GM19328 (cell line): ENCODE measurements around the gene SRRM1.
"Not testable (repeated sequence)": the region's sequence is repeated elsewhere in the genome, so short reads cannot be mapped to it uniquely, and the experiment has no call there.

ENCODE experiments used
- ATAC-seq: cut with Tn5 transposase; IDR thresholded peaks from one replicate; pipeline ENCODE4 v1.9.1; 2021; ENCODE audit warnings: mild to moderate bottlenecking, moderate library complexity; ENCODE audit not compliant: unreplicated experiment

Gene SRRM1

DNA sequence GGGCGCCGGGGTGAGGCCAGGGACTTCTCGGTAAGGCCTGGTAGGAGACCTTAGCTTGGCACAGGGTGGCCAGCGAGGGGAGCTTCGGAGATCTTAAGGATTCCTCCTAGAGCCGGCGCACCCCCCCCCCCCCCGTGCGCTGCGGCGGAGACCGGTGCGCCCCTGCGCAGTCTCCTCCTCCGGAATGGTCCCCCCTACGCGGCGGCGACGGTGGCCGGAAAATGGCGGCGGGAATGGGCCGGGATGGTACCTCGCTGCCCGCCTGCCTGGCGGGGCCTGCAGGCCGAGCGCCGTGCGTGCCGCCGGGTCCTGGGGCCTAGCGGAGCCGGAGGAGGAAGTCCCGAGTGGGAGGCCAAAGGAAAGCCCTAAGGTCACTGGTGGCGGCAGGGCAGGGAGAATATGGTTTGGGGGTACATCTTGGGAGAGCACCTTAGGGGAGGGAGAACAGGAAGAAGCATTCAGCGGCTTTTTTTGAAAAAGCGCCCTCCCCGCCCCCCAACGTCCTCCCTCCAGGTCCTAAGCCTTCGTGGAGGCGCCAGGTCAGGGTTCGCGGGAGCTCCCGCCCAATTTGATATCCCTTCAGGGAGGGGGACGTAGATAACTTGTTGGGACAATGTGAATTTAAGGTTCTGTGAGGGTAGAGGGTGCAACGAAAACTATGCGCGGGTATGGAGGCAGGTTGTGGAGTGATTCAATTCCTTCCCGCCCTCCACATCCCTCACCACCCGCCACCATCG is 429 bp downstream of the SRRM1 start:
- ATAC-seq: peak; percentile 14

DNA sequence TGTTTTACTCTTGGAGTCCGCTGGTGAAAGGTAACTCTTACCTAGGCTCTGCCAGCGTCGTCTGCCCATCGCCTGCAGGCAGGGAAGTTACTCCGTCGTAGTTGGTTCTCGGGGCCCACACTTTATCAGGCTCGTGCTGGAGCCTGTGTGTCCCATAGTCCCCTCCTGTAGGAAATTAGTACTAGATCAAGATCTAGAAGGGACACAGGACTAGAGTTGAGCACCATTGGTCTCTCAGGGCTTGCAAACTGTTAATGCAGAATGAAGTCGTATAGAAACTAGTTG is 940 bp downstream of the SRRM1 start:
- ATAC-seq: no peak

DNA sequence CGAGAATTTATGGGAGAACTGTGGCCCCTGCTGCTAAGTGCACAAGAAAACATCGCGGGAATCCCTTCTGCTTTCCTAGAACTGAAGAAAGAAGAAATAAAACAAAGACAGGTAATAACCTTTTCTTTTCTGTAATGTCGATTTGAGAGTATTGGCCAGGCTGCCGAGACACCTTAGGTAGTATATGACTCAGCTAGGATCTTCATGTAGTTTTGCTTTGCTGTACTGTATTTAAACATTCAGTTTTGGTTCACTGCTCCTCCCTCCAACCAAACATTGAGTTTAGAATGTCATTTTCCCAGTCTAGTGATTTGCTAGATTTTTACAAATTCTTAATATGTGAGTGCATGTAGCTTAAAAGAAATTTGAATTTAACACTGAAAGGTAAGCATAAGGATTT is 5.8 kb downstream of the SRRM1 start:
- no peak for ATAC-seq

DNA sequence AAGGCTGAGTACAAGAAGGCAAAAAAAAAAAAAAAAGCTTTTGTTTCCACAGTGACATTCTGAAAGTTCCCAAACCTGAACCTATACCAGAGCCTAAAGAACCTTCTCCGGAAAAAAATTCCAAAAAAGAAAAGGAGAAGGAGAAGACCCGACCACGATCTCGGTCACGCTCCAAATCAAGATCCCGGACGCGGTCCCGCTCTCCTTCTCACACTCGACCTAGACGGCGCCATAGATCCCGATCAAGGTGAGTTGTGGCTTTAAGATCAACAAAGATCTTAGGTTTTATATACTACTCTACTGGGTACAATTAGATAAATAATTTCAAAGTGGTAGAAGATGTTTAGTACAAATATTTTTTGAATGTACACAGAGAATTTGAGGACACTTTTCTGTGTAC is 9.3 kb downstream of the SRRM1 start:
- no peak for ATAC-seq

DNA sequence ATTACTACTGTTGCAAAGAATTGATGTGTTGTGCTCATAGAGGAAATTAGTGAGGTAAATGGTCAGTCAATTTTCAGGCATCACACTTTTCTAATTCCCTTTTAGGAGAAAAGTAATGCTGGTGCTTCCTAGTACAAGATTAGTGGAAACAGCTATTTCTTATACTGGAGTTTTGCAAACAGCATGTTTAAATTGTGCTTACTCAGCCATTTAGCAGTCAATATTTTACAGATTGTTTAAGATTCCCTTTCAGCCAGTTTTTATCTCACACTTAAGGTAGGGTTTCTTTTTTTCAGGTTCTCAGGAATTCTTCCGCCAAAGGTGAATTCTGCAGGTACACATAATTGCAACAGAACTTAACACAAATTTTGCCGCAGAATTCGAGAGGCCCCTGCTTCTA is 10.9 kb downstream of the SRRM1 start:
- ATAC-seq: no peak

DNA sequence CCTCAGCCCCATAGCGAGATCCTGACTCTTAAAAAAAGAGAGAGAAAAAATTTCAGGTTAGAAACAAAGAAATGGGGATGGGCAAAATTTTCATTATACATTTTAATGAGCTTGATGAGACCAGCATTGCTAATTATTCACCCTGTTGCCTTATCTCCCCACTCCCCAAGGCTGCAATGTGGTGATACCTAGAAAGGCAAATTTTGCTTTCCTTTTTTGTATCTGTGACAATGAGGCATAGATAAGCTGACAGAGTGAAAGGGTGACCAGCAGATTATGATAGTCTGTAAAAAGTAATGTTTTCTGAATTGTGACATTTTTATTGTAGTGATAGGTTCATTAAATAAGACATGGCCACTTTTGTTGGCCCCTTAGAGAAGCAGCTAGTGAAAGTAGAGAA is 12.9 kb downstream of the SRRM1 start:
- ATAC-seq: no peak

DNA sequence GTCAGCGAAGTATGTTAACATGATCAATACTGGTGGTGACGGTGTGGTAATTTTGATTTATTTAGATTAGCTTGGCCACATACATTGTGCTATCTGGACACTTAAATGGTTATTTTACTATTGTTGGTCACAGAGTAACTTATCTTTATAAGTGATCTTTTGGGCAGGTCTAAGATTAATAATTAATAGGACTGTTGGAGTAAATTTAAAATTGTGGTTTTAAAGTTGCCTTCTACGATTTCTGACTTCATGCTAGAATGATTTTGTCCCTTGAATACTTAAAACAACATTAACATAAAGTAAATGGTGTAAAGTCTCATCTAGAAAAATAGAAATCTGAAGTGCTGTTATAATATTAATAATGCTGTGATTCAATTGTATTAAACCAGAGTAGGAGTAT is 14.7 kb downstream of the SRRM1 start:
- no peak for ATAC-seq

DNA sequence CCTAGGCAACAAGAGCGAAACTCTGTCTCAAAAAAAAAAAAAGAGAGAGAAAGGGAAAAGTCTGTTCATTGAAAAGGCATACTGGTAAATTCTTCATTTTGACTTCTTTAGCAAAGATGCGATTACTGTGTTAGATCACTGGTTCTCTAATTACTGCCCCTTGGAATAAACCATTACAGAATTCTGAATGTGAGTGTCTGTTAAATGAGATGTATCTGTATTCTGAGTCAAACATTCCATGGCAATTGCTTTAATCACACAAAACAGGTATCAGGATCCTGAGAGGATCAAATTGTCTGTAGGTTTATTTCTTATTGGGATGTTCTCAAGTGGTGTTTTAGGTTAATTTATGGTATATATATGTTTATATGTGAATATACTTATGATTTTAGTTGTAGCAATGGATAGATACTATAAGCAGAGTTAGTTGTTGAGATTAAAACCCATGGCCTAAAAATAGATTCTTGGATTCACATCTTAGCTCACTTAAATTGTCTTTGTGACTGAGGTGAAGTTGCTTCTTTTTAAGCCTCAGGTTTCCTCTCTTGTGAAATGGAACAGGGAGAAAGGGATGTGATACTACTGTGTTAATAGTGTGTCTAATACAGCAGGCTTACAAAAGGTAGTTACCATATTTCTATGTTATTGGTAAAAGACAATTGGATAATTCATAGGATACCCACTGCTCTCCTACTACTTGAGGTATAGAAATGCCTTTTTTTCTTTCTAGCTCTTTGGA is 16.2 kb downstream of the SRRM1 start:
- ATAC-seq: no peak

DNA sequence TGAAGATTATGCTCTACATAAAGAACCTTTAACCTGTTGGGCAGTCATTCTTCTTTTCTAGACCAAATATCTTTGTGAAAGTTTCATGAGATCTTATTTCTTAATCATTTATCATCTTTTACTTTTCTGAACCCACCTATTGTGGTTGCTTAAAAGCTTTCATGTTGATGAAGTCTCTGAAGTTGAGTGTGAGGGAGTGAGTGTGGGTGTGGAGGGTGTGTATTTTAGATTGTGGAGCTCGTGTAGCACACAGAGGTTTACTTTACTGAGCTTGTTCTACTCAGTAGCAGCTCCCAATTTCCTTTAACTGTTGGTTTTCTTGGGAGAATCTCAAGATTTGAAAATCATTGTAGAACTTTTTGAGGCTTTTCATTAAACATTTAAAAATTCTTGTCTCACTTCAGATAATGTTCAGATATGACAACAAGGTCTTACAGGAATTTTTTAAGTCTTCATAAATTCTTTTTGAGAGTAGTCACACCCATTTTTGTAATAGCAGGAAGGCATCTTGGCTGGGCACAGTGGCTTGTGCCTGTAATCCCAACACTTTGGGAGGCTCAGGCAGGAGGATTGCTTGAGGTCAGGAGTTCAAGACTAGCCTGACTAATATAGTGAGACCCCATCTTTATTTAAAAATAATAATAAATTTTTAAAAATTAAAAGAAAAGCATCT is 17.0 kb downstream of the SRRM1 start:
- ATAC-seq: no peak

DNA sequence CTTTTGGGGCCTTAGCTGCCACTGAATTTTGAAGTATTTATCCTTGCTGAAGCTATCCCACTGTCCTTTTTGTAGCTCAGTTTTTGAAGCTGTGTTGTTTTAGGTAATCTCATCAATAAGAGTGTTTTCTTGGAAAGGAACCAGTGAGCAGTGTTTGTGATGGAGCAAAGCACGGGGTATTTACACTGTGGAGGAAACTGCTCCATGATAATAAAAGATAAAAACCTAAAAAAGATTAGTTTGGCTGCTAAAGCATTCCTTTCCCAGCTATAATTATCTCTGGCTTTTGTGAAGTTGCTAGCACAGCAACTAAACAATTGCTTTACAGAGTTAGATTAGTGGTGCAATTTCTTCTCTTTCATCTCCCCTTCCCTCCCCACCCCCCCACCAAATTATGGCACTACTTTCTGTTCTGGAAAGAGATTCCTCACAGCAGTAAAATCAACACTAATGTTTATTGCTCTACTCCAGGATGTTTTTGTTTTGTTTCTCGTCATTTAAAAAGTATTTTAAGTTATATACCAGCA is 21.5 kb downstream of the SRRM1 start:
- no peak for ATAC-seq

DNA sequence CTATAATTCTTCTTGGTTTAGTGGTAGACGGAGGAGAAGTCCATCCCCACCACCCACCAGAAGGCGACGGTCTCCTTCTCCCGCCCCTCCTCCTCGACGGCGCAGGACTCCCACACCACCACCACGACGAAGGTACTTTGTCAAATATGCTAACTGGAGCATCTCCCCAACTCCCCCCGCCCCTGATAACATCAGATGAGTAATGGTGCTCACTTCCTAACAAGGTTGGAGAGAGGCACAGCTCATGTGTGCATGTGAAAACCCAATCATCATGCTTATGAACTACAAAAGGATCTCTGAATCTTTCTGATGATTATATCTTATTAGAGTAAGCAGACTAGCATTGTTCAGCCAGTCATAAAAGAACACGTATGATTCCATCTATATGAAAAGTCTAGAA is 23.7 kb downstream of the SRRM1 start:
- no peak for ATAC-seq

DNA sequence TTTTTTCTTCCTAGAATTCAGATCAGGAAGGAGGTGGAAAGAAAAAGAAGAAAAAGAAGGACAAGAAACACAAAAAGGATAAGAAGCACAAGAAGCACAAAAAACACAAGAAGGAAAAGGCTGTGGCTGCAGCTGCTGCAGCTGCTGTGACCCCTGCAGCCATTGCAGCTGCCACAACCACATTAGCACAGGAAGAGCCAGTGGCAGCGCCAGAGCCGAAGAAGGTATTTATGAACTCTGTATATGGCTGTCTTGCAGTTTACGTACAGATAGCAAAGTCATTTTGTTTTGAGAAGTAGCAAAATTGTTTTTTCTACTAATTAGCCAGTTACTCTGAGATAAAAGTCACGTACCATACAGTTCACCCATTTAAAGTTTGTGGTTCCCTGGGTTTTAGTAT is 28.3 kb downstream of the SRRM1 start:
- ATAC-seq: not testable (repeated sequence)

DNA sequence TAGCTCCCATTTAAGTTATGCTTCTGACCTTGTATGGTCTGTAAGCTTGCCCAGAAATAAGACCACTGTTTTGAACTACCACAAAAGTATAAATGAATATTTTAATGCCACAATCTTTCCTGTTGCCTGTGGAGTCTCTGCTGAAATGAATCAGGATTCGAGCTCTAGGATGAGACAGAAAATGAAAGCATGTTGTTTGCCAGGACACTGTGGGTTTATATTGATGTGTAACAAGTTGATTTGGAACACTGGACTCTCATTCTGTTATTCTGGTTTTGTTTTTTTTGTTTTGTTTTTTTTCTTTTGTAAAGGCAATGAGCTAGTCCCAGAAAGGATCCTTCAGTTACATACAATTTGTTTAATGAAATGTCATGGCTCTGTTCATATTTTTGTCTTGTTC is 29.6 kb downstream of the SRRM1 start:
- not testable (repeated sequence) for ATAC-seq

DNA sequence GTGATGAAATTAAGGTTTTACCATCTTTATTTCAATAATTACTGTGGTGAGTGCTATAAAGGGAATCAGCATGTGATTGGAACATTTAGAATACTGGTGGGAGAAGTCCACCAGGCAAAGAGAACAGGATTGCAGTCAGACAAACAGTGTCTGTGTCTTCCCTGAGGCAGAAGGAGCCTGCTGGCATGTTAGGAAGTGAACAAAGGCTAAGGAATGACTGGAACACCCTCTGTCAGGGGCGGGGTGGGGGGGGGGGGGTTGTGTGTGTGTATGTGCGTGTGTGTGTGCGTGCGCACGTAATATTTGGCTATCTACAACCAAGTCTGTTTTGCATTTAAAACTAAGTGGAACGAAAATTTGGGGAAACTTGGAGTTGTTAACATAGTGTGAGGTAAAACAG is 30.2 kb downstream of the SRRM1 start:
- ATAC-seq: no peak

DNA sequence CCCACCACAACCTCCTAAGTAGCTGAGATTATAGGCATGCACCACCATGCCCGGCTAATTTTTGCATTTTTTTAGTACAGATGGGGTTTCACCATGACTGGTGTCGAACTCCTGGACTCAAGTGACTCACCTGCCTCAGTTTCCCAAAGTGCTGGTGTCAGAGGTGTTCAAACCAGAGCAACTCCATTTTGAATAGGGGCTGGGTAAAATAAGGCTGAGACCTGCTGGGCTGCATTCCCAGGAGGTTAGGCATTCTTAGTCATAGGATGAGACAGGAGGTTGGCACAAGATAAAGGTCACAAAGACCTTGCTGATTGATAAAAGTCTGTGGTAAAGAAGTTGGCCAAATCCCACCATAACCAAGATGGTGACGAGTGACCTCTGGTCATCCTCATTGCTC is 35.3 kb downstream of the SRRM1 start:
- ATAC-seq: not testable (repeated sequence)

DNA sequence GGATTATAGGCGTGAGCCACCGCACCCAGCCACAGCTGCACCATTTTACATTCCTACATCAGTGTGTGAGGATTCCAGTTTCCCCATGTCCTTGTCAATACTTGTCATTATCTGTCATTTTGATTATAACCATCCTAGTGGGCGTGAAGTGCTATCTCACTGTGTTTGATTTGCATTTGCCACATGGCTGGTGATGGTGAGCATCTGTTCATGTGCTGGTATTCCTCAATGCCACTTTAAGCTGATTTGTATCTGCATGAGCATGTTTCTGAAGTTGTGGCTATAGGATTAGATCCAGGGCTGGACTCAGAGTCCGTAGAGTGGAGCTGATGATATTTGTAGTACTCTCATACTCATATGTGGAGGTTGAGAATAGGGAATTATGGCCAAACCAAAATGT is 36.6 kb downstream of the SRRM1 start:
- ATAC-seq: no peak

DNA sequence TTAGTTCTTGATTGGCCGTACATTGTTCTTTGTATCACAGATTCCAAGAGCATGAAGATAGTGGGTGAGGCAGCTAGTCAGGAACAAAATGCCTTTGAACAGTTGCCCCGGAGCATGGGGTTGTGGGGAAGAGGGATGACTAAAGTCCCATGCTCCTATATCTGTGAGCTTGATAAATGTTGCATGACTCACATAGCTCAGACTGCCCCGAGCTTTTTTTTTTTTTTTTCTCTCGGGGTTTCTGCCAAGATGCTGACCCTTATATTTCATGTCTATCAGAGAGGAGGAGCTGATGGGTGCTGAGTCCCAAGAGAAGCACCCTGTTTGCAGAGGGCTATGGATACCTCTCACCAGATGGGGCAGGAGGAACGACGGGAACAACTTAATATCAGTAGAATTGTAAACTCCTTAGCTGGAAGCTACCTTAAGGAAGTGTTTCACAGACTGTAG is 40.6 kb downstream of the SRRM1 start:
- no peak for ATAC-seq

DNA sequence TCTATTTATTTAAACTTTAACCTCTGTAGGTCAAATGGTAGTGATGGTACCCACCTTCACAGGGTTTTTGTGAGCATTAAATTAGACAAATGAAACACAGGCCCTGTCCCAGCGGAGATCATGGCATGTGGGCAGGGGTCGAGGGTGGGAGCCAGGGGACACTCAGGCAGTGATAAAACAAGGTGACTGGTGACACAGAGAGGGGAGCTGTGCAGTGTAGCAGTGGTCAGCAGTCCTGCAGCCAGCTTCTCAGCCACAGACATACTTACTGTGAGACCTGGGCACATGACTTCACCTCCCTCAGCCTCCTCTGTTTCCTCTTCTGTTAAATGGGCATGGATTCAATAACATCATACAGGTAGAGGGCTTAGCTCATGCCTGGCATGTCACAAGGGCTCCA is 44.9 kb downstream of the SRRM1 start:
- no peak for ATAC-seq

DNA sequence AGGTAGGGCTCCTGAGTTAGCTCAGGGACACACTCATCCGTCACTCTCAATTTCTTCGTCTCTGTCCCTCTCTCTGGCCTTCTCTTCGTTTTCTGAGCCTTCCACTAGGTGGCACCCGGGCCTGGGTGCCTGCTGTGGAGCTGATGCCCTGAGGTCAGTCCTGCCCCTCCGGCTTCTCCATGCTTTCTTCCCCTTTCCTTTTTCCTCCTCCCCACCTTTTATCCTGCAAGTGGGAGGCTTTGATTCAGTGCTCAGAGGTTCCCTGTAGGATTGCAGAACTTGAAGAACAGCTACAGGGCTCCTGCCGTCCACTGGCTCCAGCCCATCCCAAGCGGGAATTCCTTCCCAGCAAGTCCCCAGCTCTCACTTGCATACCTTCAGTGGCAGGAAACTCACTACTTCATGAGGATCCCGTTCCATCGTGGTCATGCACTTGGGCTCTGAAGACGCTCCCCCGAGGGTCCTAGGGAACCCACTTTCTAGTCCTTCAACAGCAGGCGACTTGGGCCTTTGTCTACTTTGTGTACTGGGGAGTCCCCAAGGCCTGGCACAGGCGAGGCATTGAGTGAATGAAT is 45.6 kb downstream of the SRRM1 start:
- no peak for ATAC-seq

DNA sequence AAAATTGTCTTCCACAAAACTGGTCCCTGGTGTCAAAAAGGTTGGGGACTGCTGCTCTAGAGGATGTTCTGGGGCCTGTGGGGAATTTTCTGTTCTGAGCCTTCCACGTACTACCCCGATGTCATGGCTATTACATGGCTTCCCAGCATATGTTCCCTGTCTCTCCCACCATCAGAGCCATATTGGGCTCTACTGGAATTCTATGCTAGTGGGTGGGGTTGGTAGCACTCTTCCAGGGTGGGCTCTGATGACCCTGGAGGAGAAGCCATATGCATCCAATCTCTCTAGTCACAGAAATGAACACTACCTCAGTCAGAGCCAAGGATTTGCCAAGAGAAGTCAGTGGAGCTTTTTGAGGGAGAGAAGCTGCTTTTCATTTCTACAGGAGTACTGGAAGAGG is 47.9 kb downstream of the SRRM1 start:
- ATAC-seq: no peak

DNA sequence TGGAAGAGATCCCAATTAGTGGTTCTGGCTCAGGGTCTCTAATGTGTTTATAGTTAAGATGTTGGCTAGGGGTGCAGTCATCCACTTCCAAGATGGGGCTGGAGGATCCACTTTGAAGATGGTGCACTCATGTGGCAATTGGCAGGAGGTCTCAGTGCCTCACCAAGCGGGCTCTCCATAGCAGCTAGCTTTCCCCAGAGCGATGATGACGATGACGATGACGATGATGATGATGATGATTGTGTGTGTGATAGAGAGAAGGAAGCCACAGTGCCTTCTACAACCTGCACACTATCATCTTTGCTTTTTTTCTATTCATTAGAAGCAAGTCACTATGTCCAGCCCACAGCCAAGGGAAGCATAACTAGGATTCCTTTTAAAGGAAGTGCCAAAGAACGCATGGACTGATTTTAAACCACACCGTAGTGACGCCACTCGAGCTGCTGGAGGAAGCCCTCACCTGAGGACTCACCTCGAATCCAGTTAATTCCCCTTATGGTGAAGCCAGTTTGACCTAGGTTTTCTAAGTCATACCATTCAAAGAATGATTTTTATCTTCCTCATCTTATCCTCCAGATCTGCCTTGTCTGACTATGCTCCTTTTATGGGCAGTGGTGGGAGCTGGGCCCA is 49.4 kb downstream of the SRRM1 start:
- ATAC-seq: no peak
